ENCODE results near the gene KIF3A. TPM values are rescaled to one million over a fixed set of nuclear protein-coding genes. Genes with fewer than 3 reads are reported as not detected.

Gene KIF3A
- total RNA-seq, 1 donor, result 12.7 TPM

DNA sequence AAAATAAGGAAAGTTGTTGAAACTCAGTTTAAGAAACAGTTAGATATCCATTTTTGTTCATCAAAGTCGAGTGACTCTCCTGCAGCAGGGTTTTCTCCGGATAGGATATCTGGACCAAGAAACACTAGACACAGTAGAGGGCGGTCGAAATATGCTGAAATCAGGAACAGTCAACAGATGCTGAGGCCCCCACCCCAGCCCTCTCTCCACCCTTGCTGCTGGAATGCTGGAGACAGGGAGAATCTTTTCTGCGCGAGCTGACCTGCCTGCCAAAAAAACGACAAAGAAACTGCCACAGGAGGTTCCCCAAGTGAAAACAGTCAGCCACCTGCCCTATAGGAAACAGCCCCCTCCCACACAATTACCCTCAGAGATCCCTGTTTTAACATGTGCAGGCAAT is 83.6 kb downstream of the KIF3A start:
- TF ChIP-seq, protein P1, sequence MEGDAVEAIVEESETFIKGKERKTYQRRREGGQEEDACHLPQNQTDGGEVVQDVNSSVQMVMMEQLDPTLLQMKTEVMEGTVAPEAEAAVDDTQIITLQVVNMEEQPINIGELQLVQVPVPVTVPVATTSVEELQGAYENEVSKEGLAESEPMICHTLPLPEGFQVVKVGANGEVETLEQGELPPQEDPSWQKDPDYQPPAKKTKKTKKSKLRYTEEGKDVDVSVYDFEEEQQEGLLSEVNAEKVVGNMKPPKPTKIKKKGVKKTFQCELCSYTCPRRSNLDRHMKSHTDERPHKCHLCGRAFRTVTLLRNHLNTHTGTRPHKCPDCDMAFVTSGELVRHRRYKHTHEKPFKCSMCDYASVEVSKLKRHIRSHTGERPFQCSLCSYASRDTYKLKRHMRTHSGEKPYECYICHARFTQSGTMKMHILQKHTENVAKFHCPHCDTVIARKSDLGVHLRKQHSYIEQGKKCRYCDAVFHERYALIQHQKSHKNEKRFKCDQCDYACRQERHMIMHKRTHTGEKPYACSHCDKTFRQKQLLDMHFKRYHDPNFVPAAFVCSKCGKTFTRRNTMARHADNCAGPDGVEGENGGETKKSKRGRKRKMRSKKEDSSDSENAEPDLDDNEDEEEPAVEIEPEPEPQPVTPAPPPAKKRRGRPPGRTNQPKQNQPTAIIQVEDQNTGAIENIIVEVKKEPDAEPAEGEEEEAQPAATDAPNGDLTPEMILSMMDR (IDR thresholded peaks at IDR 0.05; ENCODE audit: insufficient read depth, low read length), result peak; percentile 2
- DNase-seq (ENCODE audit: low read depth), result peak; percentile 28
- H3K4me3 ChIP-seq (ENCODE audit: low read depth, low read length), result no peak overlapping the region

DNA sequence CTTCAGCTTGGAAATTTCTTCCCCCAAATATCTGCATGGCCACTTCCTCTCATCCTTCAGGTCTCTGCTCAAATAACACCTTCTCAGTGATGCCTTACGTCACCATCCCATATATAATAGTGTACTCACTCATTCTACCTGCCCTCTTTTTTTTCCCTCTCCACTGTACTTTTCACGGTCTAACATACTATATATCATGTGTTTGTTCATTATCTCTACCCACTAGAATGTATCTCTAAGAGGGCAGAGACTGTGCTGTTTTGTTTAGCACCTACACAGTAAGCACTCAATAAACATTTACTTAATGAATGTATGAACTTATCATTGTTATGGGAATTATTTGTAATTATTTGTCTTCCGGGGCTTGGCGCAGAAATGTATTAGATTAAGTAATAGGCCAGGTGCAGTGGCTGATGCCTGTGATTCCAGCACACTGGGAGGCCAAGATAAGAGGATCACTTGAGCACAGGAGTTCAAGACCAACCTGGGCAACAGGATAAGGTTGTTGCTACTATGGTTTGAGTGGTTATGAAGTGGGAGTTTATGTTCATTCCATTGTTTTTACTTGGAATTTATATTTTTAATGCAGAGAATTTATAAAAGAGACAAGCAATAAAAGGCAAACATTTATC is 85.4 kb downstream of the KIF3A start:
- no peak for DNase-seq (ENCODE audit: low read depth)
- TF ChIP-seq, protein P1 (IDR thresholded peaks at IDR 0.05; ENCODE audit: insufficient read depth, low read length), result no peak
- no peak overlapping the region for H3K4me3 ChIP-seq (ENCODE audit: low read depth, low read length)

DNA sequence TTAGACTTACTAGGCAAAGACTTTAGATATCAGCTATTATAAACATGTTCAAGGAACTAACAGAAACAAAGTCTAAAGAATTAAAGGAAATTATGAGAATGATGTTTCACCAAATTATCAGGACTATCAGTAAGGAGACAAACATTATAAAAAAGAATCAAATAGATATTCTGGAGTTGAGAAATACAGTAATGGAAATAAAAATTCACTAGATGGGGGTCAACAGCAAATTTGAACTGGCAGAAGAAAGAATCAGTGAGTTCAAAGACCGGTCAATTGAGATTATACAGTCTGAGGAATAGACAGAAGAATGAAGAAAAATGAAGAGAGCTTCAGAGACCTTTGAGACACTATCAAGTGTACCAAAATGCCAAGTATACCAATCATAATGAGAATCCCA is 89.0 kb downstream of the KIF3A start:
- no peak overlapping the region for H3K4me3 ChIP-seq (ENCODE audit: low read depth, low read length)
- TF ChIP-seq, protein P1 (IDR thresholded peaks at IDR 0.05; ENCODE audit: insufficient read depth, low read length), result no peak
- DNase-seq (ENCODE audit: low read depth), result no peak

DNA sequence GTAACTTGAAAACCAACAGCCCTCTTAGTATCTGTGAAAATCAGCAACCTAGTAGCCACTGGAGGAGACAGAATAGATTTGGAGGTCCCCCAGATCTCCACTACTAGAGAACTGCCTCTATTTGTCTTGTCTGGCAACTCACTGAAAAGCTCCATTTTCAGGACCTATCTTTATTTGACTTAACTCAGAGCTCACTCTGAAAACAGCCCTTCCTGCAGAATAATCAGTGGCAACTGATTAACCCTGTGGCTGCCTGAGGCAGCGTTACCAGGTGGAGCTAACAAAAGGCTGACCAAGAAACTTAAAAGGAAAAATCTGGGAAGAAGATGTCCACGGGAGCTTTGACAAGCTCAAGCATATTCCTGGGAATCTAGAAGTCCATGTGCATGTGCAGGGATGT is 89.9 kb downstream of the KIF3A start:
- DNase-seq (ENCODE audit: low read depth), result no peak
- no peak overlapping the region for H3K4me3 ChIP-seq (ENCODE audit: low read depth, low read length)
- TF ChIP-seq, protein P1 (IDR thresholded peaks at IDR 0.05; ENCODE audit: insufficient read depth, low read length), result no peak

DNA sequence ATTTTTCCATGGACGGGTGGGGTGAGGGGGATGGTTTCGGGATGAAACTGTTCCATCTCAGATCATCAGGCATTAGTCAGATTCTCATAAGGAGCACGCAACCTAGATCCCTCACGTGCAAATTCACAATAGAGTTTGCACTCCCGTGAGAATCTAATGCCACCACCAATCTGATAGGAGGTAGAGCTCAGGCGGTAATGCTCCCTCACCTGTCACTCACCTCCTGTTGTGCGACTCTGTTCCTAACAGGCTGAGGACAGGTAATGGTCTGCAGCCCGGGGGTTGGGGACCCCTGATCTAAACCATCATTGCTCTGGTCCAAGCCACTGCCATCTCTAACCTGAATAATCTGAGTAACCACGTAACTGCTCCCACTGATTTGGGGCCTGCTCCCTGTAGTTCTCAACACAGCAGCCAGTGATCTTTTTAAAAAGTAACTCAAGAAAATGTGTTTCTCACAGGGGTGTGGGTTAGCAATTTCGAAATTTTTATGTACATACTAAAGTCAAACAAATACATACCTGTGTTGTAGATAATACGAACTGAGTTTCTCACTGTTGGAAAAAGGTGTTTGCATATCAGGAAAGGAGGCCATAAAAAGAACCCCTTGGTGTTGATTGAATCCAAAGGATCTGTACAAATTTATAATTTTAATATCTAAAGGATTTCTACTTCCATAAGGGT is 90.6 kb downstream of the KIF3A start:
- TF ChIP-seq, protein P1 (IDR thresholded peaks at IDR 0.05; ENCODE audit: insufficient read depth, low read length), result no peak
- H3K4me3 ChIP-seq (ENCODE audit: low read depth, low read length), result no peak overlapping the region
- no peak for DNase-seq (ENCODE audit: low read depth)

DNA sequence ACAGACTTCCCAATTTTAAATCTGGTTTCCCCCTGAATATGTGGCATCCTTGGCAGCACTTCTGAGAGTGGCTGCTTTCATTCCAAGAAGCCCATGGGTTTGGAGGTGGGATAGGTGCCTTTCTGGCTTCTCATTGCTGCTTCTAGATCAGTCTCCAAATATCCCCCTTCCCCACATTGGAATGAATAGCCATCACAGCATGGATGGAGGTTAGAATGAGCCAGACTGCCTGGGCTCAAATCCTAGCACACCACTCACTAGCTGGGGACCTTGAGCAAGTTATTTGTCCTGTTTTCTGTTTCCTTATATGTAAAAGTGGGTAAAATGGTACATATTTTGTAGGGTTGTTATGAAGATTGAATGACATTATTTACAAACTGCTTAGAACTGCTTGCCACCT is 93.2 kb downstream of the KIF3A start:
- no peak for DNase-seq (ENCODE audit: low read depth)
- H3K4me3 ChIP-seq (ENCODE audit: low read depth, low read length), result no peak overlapping the region
- TF ChIP-seq, protein P1 (IDR thresholded peaks at IDR 0.05; ENCODE audit: insufficient read depth, low read length), result no peak

Other genes with a start within 250 kb of the KIF3A start
- gene IRF1, start 246.8 kb downstream of the KIF3A start, total RNA-seq (ENCODE audit: low replicate concordance), result 17.1 and 24.6 TPM in 2 replicates
- gene IL5, start 194.0 kb downstream of the KIF3A start, total RNA-seq (ENCODE audit: low replicate concordance), result not detected in 2 replicates
- 54.7 and 250 TPM in 2 replicates for gene RAD50, start 180.6 kb downstream of the KIF3A start, total RNA-seq (ENCODE audit: low replicate concordance)
- not detected in 2 replicates for gene IL13, start 79.4 kb downstream of the KIF3A start, total RNA-seq (ENCODE audit: low replicate concordance)
- gene IL4, start 63.6 kb downstream of the KIF3A start, total RNA-seq (ENCODE audit: low replicate concordance), result 0.36 TPM in 1 of 2 replicates, not detected in the other
- 1.2 TPM in 1 of 2 replicates, not detected in the other for gene CCNI2, start 9.9 kb upstream of the KIF3A start, total RNA-seq (ENCODE audit: low replicate concordance)
- gene SEPTIN8, start 39.7 kb upstream of the KIF3A start, total RNA-seq (ENCODE audit: low replicate concordance), result 22.7 and 43.0 TPM in 2 replicates
- not detected in 2 replicates for gene SOWAHA, start 75.8 kb upstream of the KIF3A start, total RNA-seq (ENCODE audit: low replicate concordance)
- gene SHROOM1, start 93.1 kb upstream of the KIF3A start, total RNA-seq (ENCODE audit: low replicate concordance), result 1.2 and 7.6 TPM in 2 replicates
- 0.18 TPM in 1 of 2 replicates, not detected in the other for gene GDF9, start 128.9 kb upstream of the KIF3A start, total RNA-seq (ENCODE audit: low replicate concordance)
- gene UQCRQ, start 129.1 kb upstream of the KIF3A start, total RNA-seq (ENCODE audit: low replicate concordance), result 77.2 and 92.0 TPM in 2 replicates
- 0.18 and 0.74 TPM in 2 replicates for gene LEAP2, start 136.1 kb upstream of the KIF3A start, total RNA-seq (ENCODE audit: low replicate concordance)
- 43.2 and 87.7 TPM in 2 replicates for gene AFF4, start 226.1 kb upstream of the KIF3A start, total RNA-seq (ENCODE audit: low replicate concordance)

All from fibroblast of the aortic adventitia (primary cell).